ENCODE results near the gene RAB3C.

DNA sequence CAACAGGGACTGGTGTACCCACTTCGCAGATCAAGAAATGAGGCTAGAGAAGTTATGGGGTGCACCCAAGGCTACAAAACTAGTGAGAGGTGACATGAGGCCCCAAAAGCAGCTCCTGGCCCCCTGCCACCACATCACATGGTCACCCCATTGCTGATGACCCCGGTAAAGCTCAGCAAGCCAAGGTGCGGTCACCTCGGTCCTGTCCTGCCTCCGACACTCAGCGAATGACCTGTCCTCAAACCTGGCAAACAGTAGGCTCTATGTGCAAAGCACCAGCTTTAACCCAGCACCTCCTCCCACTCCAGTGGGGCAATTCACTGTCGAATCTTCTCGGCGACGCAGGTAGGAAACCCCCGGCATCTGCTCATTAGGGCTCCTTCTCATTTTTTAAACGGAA, 307.4 kb downstream of the RAB3C start:
- TF ChIP-seq, protein P1, sequence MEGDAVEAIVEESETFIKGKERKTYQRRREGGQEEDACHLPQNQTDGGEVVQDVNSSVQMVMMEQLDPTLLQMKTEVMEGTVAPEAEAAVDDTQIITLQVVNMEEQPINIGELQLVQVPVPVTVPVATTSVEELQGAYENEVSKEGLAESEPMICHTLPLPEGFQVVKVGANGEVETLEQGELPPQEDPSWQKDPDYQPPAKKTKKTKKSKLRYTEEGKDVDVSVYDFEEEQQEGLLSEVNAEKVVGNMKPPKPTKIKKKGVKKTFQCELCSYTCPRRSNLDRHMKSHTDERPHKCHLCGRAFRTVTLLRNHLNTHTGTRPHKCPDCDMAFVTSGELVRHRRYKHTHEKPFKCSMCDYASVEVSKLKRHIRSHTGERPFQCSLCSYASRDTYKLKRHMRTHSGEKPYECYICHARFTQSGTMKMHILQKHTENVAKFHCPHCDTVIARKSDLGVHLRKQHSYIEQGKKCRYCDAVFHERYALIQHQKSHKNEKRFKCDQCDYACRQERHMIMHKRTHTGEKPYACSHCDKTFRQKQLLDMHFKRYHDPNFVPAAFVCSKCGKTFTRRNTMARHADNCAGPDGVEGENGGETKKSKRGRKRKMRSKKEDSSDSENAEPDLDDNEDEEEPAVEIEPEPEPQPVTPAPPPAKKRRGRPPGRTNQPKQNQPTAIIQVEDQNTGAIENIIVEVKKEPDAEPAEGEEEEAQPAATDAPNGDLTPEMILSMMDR (IDR thresholded peaks at IDR 0.05): no peak
- TF ChIP-seq EZH2 (IDR thresholded peaks at IDR 0.05): no peak
- TF ChIP-seq EZH2phosphoT487 (IDR thresholded peaks at IDR 0.05): no peak

Data from neural progenitor cell (in vitro differentiated cells).